HepG2 (cell line): ENCODE results near the gene C2orf80. TPM values are rescaled to one million over a fixed set of nuclear protein-coding genes. Genes with fewer than 3 reads are reported as not detected.

Source experiments
- EED ChIP-seq: sonication (generic); formaldehyde crosslinking; IDR thresholded peaks from 2 replicates; pipeline ENCODE4 v1.5.0; 2020; ENCODE audit warnings: mild to moderate bottlenecking, missing genetic modification reagents
- FOSL2 ChIP-seq: sonication (generic); formaldehyde crosslinking; IDR thresholded peaks from 2 replicates; pipeline ENCODE4 v1.4.0; 2020; ENCODE audit warnings: missing genetic modification reagents
- RORA ChIP-seq: sonication (generic); formaldehyde crosslinking; IDR thresholded peaks from 2 replicates; pipeline ENCODE4 v1.5.0; 2020; ENCODE audit warnings: mild to moderate bottlenecking, missing genetic modification reagents, moderate library complexity
- TFAP4 ChIP-seq: sonication (generic); IDR thresholded peaks from 2 replicates; pipeline ENCODE4 v1.6.1; 2016; ENCODE audit warnings: low read depth, borderline replicate concordance
- TMF1 ChIP-seq: sonication (generic); formaldehyde crosslinking; IDR thresholded peaks from 2 replicates; pipeline ENCODE4 v1.8.1; 2022; ENCODE audit warnings: low read depth, missing genetic modification reagents
- ZFP1 ChIP-seq: IDR thresholded peaks from 2 replicates; pipeline ENCODE4 v1.6.1; 2016
- ZNF124 ChIP-seq: sonication (generic); formaldehyde crosslinking; IDR thresholded peaks from 2 replicates; pipeline ENCODE4 v1.4.0; 2020; ENCODE audit warnings: missing genetic modification reagents
- ZNF251 ChIP-seq: sonication (generic); formaldehyde crosslinking; IDR thresholded peaks from 2 replicates; pipeline ENCODE4 v1.9.0; 2021; ENCODE audit warnings: mild to moderate bottlenecking, missing genetic modification reagents
- ZNF574 ChIP-seq: sonication (generic); formaldehyde crosslinking; IDR thresholded peaks from 2 replicates; pipeline ENCODE4 v1.4.0; 2020; ENCODE audit warnings: missing genetic modification reagents
- ZNF580 ChIP-seq: IDR thresholded peaks from 2 replicates; pipeline ENCODE4 v1.6.1; 2016; ENCODE audit warnings: low read depth, borderline replicate concordance
- polyA plus RNA-seq, 8 experiments: library from polyadenylated mRNA; depleted of rRNA in 3 of 8; stranded (reverse) in 7 of 8; unstranded in 1 of 8; fragments of >200 nt; fragmentation: Illumina TruSeq in 4 of 8; extraction: Trizol in 4 of 8; gene quantifications; 2 replicates each; pipeline versions ENCODE4 v1.2.1 to v1.2.3, GENCODE V29; 2011 to 2016; ENCODE audit warnings: low read depth in 4 of 8, missing spikeins in 1 of 8, mixed read lengths in 1 of 8; ENCODE audit not compliant: insufficient read depth in 1 of 8
- total RNA-seq, 5 experiments: library from RNA; depleted of rRNA; stranded (reverse); fragments of >200 nt; fragmentation: Illumina TruSeq; extraction: Trizol; gene quantifications; 2 replicates each; pipeline ENCODE4 v1.2.3, GENCODE V29; 2016; ENCODE audit warnings: low read depth in 1 of 5

Gene C2orf80
- total and polyA plus RNA-seq, 2 of the 13 experiments (the other 11 are each of a cell fraction or from before 2014, with no cell fraction given) = not detected

- TF ChIP-seq ZNF580 (CRISPR knock-in tag) (0 out of 2 replicates have a peak, but pooled peaks have one; percentile 25), TMF1 (peak; percentile 47; the same call in 1 of the 2 replicates), ZNF574 (CRISPR knock-in tag) (peak; percentile 46; the same call in 1 of the 2 replicates), ZNF251 (CRISPR knock-in tag) (no peak), RORA (no peak), EED (CRISPR knock-in tag) (no peak), ZFP1 (0 out of 2 replicates have a peak, but pooled peaks have one; percentile 19), ZNF124 (peak; percentile 53; the same call in 1 of the 2 replicates), FOSL2 (peak; percentile 83), TFAP4 (no peak)
These were observed 59.8 kb downstream of the C2orf80 start, which contains the start of gene CRYGC (continued) for GRCh38 chr2:208129744-208130711.
